KMS-11 (cell line): ENCODE measurements around the gene IQGAP1.

Experiments
- H2AFZ ChIP-seq: fragments of 200-600 bp; sonication (generic); 2 replicates; pipeline ENCODE4 v1.6.1; 2016; ENCODE audit warnings: antibody characterized with exemption, mixed run types, low read depth
- H3K27ac ChIP-seq: fragments of 200-600 bp; sonication (generic); 2 replicates; pipeline ENCODE4 v1.6.1; 2016; ENCODE audit warnings: mild to moderate bottlenecking, mixed run types
- H3K27me3 ChIP-seq: fragments of 200-600 bp; sonication (generic); 2 replicates; pipeline ENCODE4 v1.6.1; 2017; ENCODE audit warnings: mild to moderate bottlenecking, low read depth, mixed run types, moderate library complexity; ENCODE audit not compliant: insufficient read depth
- H3K36me3 ChIP-seq: fragments of 200-600 bp; sonication (generic); 2 replicates; pipeline ENCODE4 v1.6.1; 2017; ENCODE audit warnings: mild to moderate bottlenecking, mixed run types; ENCODE audit not compliant: insufficient read depth
- H3K4me1 ChIP-seq: fragments of 200-600 bp; sonication (generic); 2 replicates; pipeline ENCODE4 v1.6.1; 2016; ENCODE audit warnings: mild to moderate bottlenecking, low read depth, mixed run types; ENCODE audit not compliant: poor library complexity, severe bottlenecking
- H3K4me2 ChIP-seq: fragments of 200-600 bp; sonication (generic); 2 replicates; pipeline ENCODE4 v1.7.0; 2016; ENCODE audit warnings: mild to moderate bottlenecking, mixed run types
- H3K4me3 ChIP-seq: fragments of 200-600 bp; sonication (generic); IDR thresholded peaks from 2 replicates; pipeline ENCODE4 v1.6.1; 2017; ENCODE audit warnings: low read depth, low read length, mixed read lengths; ENCODE audit not compliant: insufficient read depth
- H3K79me2 ChIP-seq: fragments of 200-600 bp; sonication (generic); 2 replicates; pipeline ENCODE4 v1.6.1; 2016; ENCODE audit warnings: low read depth, mixed run types; ENCODE audit not compliant: insufficient read depth
- H3K9ac ChIP-seq: fragments of 200-600 bp; sonication (generic); 2 replicates; pipeline ENCODE4 v1.6.1; 2016; ENCODE audit warnings: mild to moderate bottlenecking, mixed run types
- H4K20me1 ChIP-seq: fragments of 200-600 bp; sonication (generic); 2 replicates; pipeline ENCODE4 v1.6.1; 2016; ENCODE audit warnings: mild to moderate bottlenecking, mixed run types; ENCODE audit not compliant: insufficient read depth
- TF ChIP-seq, protein P1 (sequence below): fragments of 200-600 bp; sonication (generic); conservative IDR thresholded peaks from 2 replicates; pipeline ENCODE4 v1.6.1; 2017; ENCODE audit warnings: low read depth, mild to moderate bottlenecking, antibody characterized with exemption, low read length, moderate library complexity, mixed read lengths

IQGAP1 gene

DNA sequence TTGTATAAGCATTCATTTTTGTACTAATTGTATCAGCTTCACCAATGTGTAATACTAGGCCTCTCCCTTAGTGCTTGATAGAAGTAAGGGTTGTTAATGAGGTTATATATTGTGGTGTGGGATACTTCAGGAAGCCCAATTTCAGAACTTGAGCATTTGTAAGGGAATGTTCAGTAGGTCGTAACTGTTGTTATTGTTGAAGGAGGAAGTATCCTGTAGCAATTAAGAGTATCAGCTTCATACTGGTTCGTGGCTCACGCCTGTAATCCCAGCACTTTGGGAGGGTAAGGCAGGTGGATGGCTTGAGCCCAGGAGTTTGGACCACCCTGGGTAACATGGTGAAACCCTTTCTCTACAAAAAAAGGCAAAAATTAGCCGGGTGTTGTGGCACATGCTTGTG lies 30.6 kb downstream of the IQGAP1 start:
- Histone ChIP-seq H3K27me3 (no peaks in the 10 kb centered on the region), H3K4me1 (no peaks in the 10 kb centered on the region), H3K36me3 (no peaks in the 10 kb centered on the region), H3K27ac (no peak overlapping the region), H3K79me2 (peaks cover 46% of the 10 kb centered on the region; the same call in 1 of the 2 replicates), H3K4me3 (no peak overlapping the region), H3K9ac (no peak overlapping the region), H2AFZ (no peak overlapping the region), H3K4me2 (no peak overlapping the region), H4K20me1 (0 out of 2 replicates have a peak, but pooled peaks cover 3% of the 10 kb centered on the region)
- TF ChIP-seq, protein P1, sequence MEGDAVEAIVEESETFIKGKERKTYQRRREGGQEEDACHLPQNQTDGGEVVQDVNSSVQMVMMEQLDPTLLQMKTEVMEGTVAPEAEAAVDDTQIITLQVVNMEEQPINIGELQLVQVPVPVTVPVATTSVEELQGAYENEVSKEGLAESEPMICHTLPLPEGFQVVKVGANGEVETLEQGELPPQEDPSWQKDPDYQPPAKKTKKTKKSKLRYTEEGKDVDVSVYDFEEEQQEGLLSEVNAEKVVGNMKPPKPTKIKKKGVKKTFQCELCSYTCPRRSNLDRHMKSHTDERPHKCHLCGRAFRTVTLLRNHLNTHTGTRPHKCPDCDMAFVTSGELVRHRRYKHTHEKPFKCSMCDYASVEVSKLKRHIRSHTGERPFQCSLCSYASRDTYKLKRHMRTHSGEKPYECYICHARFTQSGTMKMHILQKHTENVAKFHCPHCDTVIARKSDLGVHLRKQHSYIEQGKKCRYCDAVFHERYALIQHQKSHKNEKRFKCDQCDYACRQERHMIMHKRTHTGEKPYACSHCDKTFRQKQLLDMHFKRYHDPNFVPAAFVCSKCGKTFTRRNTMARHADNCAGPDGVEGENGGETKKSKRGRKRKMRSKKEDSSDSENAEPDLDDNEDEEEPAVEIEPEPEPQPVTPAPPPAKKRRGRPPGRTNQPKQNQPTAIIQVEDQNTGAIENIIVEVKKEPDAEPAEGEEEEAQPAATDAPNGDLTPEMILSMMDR, result no peak

DNA sequence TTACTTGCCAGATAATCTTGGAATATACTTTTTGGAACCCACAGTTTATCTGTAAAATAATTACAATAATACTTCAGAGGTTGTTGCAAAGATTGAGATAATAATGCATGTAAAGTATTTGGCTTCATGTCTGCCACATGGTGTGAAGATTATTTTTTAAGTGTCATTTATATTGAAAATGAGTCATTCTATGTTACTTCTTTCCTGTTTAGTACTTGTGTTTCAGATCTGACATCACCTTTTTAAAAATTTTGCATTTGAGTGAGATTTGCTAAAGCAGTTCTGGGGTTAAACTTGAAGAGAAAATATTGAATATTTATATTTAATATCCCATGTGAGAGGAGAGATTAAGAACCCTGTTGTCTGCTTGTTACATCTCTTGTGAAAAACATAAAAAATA lies 31.2 kb downstream of the IQGAP1 start:
- H3K4me2 ChIP-seq, result no peak overlapping the region
- no peak overlapping the region for H3K9ac ChIP-seq
- H4K20me1 ChIP-seq, result 0 out of 2 replicates have a peak, but pooled peaks cover 3% of the 10 kb centered on the region
- H2AFZ ChIP-seq, result no peak overlapping the region
- no peaks in the 10 kb centered on the region for H3K36me3 ChIP-seq
- no peaks in the 10 kb centered on the region for H3K27me3 ChIP-seq
- TF ChIP-seq, protein P1, result no peak
- no peaks in the 10 kb centered on the region for H3K4me1 ChIP-seq
- H3K27ac ChIP-seq, result no peak overlapping the region
- peaks cover 46% of the 10 kb centered on the region; the same call in 1 of the 2 replicates for H3K79me2 ChIP-seq
- no peak overlapping the region for H3K4me3 ChIP-seq

DNA sequence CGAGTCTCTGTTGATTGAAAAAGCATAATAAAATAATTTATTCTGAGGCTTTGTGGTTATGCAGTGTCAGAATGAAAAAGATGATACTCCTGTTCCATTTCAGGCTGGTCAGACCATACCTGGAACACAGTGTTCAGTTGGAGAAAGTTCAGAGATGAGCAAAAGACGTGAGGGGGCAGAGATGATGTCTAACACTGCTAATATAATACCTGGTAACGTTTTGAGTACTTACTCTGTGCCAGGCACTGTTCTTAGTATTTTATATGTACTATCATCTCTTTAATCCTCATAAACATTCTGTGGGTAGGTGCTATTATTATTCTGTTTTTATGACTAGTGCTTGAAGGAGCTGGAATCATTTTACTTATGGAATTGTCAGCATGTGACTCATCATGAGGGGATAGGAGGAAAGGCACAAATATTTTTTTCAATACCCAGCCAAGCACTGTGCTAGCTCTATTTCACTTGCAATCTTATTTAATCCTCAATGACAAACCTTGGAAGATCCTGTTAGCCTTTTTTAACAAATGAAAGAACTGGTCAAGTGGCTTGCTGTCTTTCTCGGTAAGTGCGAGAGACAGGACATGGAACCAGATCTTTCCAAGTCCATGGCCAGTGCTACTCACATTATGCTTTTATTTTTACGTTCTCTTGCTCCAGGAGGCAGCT lies 31.8 kb downstream of the IQGAP1 start:
- H4K20me1 ChIP-seq, result 0 out of 2 replicates have a peak, but pooled peaks cover 3% of the 10 kb centered on the region
- peaks cover 40% of the 10 kb centered on the region; the same call in 1 of the 2 replicates for H3K79me2 ChIP-seq
- no peak overlapping the region for H3K9ac ChIP-seq
- H3K4me1 ChIP-seq, result no peaks in the 10 kb centered on the region
- no peaks in the 10 kb centered on the region for H3K36me3 ChIP-seq
- TF ChIP-seq, protein P1, result no peak
- no peak overlapping the region for H2AFZ ChIP-seq
- no peak overlapping the region for H3K27ac ChIP-seq
- no peak overlapping the region for H3K4me2 ChIP-seq
- no peaks in the 10 kb centered on the region for H3K27me3 ChIP-seq
- no peak overlapping the region for H3K4me3 ChIP-seq

DNA sequence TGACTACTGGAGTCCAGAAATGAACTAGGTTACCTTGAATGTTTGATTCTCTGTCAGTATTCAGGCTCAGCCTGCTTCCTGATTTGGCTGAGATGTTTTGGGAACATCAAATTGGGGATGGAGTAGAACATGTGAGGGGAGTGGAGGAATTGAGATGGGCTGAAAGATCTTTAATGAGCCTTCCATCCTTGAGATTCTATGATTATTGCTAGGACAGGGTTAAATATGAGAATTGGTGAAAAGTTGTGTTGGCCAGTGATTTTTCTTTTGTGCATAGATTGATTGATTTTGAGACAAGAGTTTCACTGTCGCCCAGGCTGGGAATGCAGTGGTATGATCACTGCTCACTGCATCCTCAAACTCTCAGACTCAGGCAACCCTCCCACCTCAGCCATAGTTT lies 32.4 kb downstream of the IQGAP1 start:
- Histone ChIP-seq H3K9ac (no peak overlapping the region), H3K4me1 (no peaks in the 10 kb centered on the region), H4K20me1 (0 out of 2 replicates have a peak, but pooled peaks cover 3% of the 10 kb centered on the region), H2AFZ (no peak overlapping the region), H3K4me3 (no peak overlapping the region), H3K4me2 (no peak overlapping the region), H3K27ac (no peak overlapping the region), H3K27me3 (no peaks in the 10 kb centered on the region), H3K36me3 (no peaks in the 10 kb centered on the region), H3K79me2 (peaks cover 38% of the 10 kb centered on the region; the same call in 1 of the 2 replicates)
- TF ChIP-seq, protein P1, result no peak
